ENCODE data around the gene AQP2. TPM values are rescaled to one million over a fixed set of nuclear protein-coding genes. Genes with fewer than 3 reads are reported as not detected.

AQP2 gene
- total RNA-seq, 1 experiment from 2014 or later, result 0.36 TPM

DNA sequence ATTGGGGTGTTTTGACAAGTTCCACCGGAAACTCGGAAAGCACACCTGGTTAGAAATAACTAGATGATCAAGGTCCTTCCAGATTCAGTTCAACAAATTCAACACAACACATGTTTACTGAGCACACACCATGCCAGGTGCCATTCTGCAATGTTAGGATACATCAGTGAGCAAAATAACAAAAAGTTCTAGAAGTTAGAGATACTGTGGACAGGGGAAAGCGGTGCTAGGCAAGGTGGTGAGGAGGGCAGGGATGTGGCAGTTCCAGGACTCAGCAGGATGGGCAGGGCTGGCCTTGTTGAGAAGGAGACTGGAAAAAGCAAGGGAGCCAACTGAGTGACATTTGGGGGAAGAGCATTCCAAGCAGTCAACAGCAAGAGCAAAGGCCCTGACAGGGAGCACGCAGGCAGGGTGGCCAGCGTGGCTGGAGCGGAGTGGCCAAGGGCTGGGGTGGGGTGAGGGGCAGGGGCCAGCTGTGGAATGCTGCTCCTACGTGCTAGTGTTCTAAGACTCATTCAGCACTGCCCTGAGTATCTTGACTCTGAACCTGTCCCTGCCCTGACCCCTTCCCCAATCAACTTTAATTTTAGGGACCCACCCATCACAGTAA, 27.4 kb upstream of the AQP2 start:
- Histone ChIP-seq H3K27me3 (ENCODE audit: control insufficient read depth, insufficient read depth, low read length) (no peaks in the 10 kb centered on the region), H3K9me3 (ENCODE audit: control insufficient read depth, insufficient read depth, low read depth, low read length) (no peaks in the 10 kb centered on the region), H3K4me1 (ENCODE audit: control insufficient read depth, insufficient read depth, low read length) (no peaks in the 10 kb centered on the region), H3K27ac (ENCODE audit: low read length) (no peak overlapping the region), H3K36me3 (ENCODE audit: control insufficient read depth, insufficient read depth, low read length) (no peaks in the 10 kb centered on the region), H3K4me3 (ENCODE audit: low read depth in 2 of 2, low read length in 2 of 2) (no peak overlapping the region)
- TF ChIP-seq, protein P1, sequence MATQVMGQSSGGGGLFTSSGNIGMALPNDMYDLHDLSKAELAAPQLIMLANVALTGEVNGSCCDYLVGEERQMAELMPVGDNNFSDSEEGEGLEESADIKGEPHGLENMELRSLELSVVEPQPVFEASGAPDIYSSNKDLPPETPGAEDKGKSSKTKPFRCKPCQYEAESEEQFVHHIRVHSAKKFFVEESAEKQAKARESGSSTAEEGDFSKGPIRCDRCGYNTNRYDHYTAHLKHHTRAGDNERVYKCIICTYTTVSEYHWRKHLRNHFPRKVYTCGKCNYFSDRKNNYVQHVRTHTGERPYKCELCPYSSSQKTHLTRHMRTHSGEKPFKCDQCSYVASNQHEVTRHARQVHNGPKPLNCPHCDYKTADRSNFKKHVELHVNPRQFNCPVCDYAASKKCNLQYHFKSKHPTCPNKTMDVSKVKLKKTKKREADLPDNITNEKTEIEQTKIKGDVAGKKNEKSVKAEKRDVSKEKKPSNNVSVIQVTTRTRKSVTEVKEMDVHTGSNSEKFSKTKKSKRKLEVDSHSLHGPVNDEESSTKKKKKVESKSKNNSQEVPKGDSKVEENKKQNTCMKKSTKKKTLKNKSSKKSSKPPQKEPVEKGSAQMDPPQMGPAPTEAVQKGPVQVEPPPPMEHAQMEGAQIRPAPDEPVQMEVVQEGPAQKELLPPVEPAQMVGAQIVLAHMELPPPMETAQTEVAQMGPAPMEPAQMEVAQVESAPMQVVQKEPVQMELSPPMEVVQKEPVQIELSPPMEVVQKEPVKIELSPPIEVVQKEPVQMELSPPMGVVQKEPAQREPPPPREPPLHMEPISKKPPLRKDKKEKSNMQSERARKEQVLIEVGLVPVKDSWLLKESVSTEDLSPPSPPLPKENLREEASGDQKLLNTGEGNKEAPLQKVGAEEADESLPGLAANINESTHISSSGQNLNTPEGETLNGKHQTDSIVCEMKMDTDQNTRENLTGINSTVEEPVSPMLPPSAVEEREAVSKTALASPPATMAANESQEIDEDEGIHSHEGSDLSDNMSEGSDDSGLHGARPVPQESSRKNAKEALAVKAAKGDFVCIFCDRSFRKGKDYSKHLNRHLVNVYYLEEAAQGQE (IDR thresholded peaks at IDR 0.05; ENCODE audit: insufficient read depth in 1 of 2, low read depth in 2 of 2, low read length in 1 of 2), result no peak
- TF ChIP-seq, protein P2, sequence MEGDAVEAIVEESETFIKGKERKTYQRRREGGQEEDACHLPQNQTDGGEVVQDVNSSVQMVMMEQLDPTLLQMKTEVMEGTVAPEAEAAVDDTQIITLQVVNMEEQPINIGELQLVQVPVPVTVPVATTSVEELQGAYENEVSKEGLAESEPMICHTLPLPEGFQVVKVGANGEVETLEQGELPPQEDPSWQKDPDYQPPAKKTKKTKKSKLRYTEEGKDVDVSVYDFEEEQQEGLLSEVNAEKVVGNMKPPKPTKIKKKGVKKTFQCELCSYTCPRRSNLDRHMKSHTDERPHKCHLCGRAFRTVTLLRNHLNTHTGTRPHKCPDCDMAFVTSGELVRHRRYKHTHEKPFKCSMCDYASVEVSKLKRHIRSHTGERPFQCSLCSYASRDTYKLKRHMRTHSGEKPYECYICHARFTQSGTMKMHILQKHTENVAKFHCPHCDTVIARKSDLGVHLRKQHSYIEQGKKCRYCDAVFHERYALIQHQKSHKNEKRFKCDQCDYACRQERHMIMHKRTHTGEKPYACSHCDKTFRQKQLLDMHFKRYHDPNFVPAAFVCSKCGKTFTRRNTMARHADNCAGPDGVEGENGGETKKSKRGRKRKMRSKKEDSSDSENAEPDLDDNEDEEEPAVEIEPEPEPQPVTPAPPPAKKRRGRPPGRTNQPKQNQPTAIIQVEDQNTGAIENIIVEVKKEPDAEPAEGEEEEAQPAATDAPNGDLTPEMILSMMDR (IDR thresholded peaks at IDR 0.05), result no peak
- no peak for TF ChIP-seq POLR2AphosphoS5 (IDR thresholded peaks at IDR 0.05; ENCODE audit: low read depth, low read length)
- no peak for TF ChIP-seq TCF7L2 (IDR thresholded peaks at IDR 0.05; ENCODE audit: low read depth, low read length)
- no peak for TF ChIP-seq SIN3A (IDR thresholded peaks at IDR 0.05; ENCODE audit: borderline replicate concordance, insufficient read depth, low read depth, low read length)
- BruUV-seq (replicated peaks), result no TSS peak
- CTCF ChIA-PET, result interaction anchor here (0.5 kb wide), 1 partner anchor 45 kb away, joined by 13 read pairs; no protein-coding TSS in a partner anchor
- POLR2A ChIA-PET, result no interaction called here
- DNase-seq (ENCODE audit: low read depth, low spot score) (no peak), ATAC-seq (no peak)
- intact Hi-C loops (cut with micrococcal nuclease; ENCODE audit: unreplicated experiment), result no loop called here
- in situ Hi-C loops (cut with HindIII; ENCODE audit: low pct_unique_long_range_greater_than_20kb, low sequenced_read_pairs), result no loop called here

DNA sequence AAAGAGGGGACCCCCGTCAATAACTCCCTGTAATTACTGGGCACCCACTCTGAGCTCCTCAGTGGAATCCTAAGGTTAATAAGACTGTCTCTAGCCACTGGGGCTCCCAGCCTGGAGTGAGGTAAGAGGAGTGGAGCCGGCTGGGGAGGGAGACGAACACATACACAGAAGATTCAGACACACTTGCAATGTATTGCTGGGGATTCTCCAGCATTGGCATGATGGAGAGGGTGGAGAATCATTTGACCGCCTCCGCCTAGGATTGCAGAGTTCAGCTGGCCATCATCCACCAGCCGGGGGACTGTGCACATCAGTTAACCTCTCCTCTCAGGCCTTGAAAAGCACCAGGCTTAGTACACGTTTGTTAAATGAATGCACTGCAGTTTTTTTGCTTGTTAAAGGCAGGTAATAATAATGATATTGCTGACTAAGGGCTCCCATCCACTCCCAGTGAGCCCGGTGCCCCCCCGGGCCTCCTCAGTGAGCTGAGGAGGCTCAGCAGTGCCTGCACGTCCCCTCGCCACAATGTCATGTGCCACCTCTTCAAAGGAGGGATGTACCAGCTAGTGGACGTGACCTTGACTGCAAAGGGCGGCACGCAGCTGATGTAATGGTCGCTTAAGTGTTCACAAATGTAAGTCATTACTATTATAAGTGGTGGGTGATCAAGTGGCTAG, 26.5 kb upstream of the AQP2 start:
- H3K4me3 ChIP-seq (ENCODE audit: low read depth in 2 of 2, low read length in 2 of 2), result no peak overlapping the region
- no peak overlapping the region for H3K27ac ChIP-seq (ENCODE audit: low read length)
- no peaks in the 10 kb centered on the region for H3K4me1 ChIP-seq (ENCODE audit: control insufficient read depth, insufficient read depth, low read length)
- H3K27me3 ChIP-seq (ENCODE audit: control insufficient read depth, insufficient read depth, low read length), result no peaks in the 10 kb centered on the region
- POLR2A ChIA-PET, result interaction anchor here (0.5 kb wide), 1 partner anchor 143 kb away, joined by 9 read pairs; no protein-coding TSS in a partner anchor
- no peak for DNase-seq (ENCODE audit: low read depth, low spot score)
- BruUV-seq (replicated peaks), result no TSS peak
- no peak for ATAC-seq
- in situ Hi-C loops (cut with HindIII; ENCODE audit: low pct_unique_long_range_greater_than_20kb, low sequenced_read_pairs) (no loop called here), intact Hi-C loops (cut with micrococcal nuclease; ENCODE audit: unreplicated experiment) (no loop called here)
- CTCF ChIA-PET, result interaction anchor here (0.5 kb wide), 1 partner anchor 44 kb away, joined by 13 read pairs; no protein-coding TSS in a partner anchor
- no peaks in the 10 kb centered on the region for H3K36me3 ChIP-seq (ENCODE audit: control insufficient read depth, insufficient read depth, low read length)
- TF ChIP-seq, protein P2 (IDR thresholded peaks at IDR 0.05), result no peak
- no peak for TF ChIP-seq POLR2AphosphoS5 (IDR thresholded peaks at IDR 0.05; ENCODE audit: low read depth, low read length)
- TF ChIP-seq, protein P1 (IDR thresholded peaks at IDR 0.05; ENCODE audit: insufficient read depth in 1 of 2, low read depth in 2 of 2, low read length in 1 of 2), result no peak
- TF ChIP-seq SIN3A (IDR thresholded peaks at IDR 0.05; ENCODE audit: borderline replicate concordance, insufficient read depth, low read depth, low read length), result no peak
- TF ChIP-seq TCF7L2 (IDR thresholded peaks at IDR 0.05; ENCODE audit: low read depth, low read length), result no peak
- no peaks in the 10 kb centered on the region for H3K9me3 ChIP-seq (ENCODE audit: control insufficient read depth, insufficient read depth, low read depth, low read length)

Data from Panc1 (cell line).